GM19239 (cell line): ENCODE measurements around the gene STRADB.
A peak's percentile ranks its signal among the peaks of the same experiment; 100 is the strongest.
"Not testable (repeated sequence)": the region's sequence is repeated elsewhere in the genome, so short reads cannot be mapped to it uniquely, and the experiment has no call there.

Source experiments
- DNase-seq: peaks from one replicate; pipeline ENCODE4 v3.0.0; 2011; ENCODE audit warnings: low spot score; ENCODE audit not compliant: insufficient read length
- FAIRE-seq: peaks from 2 replicates; lab custom pipeline; 2011; peaks lifted over from hg19 to GRCh38; lab: Jason Lieb, UNC

The STRADB gene, protein sequence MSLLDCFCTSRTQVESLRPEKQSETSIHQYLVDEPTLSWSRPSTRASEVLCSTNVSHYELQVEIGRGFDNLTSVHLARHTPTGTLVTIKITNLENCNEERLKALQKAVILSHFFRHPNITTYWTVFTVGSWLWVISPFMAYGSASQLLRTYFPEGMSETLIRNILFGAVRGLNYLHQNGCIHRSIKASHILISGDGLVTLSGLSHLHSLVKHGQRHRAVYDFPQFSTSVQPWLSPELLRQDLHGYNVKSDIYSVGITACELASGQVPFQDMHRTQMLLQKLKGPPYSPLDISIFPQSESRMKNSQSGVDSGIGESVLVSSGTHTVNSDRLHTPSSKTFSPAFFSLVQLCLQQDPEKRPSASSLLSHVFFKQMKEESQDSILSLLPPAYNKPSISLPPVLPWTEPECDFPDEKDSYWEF

DNA sequence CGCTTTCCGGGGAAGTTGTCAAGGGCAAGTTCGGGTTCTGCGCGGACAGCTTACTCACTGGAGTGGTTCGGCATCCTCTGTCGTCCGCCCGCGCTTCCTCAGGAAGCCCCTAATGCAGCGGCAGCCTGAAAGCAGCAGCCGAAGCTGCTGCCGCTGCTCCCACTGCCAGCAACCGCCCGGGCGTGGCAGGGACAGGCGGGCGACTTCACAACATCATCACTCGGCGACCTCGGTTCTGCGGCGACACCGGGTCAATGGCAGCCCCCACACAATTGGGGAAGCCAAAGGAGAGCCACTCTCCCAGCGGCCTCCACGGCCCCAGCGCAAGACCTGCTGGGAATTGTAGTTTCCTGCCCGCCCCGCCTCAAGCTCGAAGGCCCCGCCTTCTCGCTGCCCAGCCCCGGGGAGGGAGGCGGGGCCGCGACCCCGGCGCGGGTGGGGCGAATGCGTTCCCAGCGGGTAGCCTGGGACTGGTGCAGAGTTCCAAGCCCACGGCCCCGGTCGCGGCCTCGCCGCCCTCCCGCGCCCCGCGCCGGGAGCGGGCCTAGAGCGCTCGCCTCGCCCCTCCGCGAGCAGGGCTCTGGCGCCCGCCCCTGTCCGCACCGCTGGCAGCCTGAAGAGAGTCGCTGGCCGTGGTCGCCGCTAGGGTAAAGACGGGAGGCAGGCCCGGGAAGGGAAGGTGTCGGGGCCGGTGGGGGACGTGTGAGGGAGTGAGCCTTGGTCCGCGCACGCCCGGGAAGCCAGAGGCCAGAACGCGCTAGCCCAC is at the start of gene STRADB, which contains the start of gene TRAK2:
Gene STRADB, plus strand, starts transcription at position 449 of the 766 bp plus-strand sequence. CDS start 3,101 bp downstream, outside the sequence.
Gene TRAK2, minus strand, starts transcription at position 167 of the 766 bp plus-strand sequence. CDS start 30,951 bp downstream, outside the sequence.
- DNase-seq (peak; percentile 93), FAIRE-seq (peak; percentile 97)

DNA sequence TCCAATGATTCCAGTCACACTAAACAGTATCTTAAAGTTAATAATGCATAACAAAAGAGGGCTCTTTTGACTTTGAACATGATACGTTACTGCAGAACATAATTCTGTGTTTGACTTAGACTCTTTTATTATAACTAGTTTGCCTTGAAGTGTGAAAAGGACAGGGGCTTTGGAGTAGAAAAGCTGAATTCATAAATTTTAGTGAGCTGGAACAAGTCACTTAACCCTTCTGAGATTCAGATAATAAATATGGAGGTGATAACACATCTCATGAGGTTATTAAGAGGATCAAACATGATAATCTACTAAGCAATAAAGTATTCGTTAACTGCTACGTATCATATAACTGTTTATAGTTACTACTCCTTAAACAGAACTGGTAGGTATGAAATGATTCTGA is 49.7 kb upstream of the STRADB start:
- no peak for DNase-seq

DNA sequence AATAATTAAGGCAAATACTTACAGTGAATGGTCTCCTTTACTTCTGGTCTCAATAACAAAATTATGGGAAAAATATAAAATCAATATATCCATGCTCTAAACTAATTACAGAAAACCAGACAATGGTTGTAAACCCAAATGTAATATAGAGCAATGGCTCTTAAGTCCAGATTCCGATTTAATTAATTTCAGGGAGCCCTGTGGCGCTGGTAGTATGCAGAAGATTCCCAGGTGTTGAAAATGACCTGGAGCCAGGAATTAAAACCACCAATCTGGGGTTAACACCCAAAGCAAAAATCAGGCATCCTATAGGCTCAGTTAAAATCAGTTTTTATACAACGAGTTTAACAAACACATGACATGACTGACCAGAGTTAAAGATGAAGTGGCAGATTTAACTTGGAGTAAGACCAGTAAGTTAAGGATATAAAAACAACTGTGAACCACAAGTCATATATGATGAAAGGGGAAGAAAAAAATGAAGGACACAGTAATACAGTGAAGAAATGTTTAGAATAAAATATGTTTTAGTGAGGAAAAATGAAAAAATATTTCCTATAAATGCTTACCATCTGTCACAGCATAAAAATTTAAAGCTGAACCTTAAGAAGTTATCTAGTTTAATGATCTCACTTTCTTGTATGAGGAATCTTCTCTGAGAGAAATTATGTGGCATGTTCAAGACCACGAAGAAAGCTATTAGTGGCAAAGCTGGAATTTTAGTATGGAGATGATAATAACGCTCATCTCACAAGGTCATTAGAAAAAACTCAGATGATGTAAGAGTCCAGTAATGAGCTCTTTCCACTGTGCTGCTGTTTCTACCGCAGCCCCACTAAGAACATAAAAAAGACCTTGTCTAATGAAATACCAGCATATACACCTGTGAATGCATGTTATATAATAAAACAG is 48.6 kb upstream of the STRADB start:
- FAIRE-seq (no peak), DNase-seq (no peak)

More for the DNA sequence above, 49.7 kb upstream of the STRADB start:
- FAIRE-seq, result no peak

DNA sequence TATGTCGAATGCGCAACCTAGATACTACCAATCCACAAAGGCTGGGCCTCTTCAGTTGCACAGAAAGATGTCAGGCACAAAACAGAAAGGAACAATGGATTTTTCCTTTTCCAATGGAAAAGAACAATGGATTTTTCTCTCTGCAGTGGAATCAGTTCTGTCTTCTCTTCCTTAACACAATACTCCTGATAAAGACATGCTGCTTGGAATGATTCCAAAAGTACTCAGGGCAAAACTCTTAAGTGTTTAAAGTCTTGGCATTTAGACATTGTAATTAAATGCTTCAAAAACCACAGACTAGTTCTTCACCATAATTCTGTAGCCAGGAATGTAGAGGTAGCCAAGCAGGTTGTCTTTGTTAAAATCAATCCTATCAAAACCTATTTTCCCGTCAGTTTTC is 47.7 kb upstream of the STRADB start:
- no peak for DNase-seq
- FAIRE-seq, result peak; percentile 28

DNA sequence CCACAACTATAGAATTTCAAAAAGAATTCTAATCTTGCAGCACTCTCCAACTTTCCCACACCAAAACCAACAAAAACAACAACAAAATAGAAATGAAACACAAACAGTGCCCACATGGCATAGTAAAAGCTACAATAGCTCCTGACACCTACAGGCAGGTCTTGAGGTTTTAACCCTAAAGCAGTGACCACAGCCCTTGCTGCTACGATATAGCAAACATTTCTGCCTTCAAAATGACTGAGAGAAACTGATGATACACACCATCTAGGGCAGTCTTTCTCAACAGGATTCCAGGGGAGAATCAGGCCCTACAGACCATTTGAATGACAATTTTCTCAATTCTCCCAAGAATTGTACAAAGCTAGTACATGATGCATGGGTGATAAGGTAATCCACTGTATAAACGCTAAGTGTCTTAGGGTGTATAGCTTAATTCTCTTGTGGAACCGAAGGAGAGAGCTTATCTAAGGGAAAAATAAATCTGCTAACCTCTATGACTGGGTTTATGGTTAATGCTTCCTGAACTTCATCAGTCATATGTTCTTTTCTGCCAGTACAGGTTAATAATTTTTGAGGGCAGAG is 46.8 kb upstream of the STRADB start:
- FAIRE-seq, result no peak
- no peak for DNase-seq

DNA sequence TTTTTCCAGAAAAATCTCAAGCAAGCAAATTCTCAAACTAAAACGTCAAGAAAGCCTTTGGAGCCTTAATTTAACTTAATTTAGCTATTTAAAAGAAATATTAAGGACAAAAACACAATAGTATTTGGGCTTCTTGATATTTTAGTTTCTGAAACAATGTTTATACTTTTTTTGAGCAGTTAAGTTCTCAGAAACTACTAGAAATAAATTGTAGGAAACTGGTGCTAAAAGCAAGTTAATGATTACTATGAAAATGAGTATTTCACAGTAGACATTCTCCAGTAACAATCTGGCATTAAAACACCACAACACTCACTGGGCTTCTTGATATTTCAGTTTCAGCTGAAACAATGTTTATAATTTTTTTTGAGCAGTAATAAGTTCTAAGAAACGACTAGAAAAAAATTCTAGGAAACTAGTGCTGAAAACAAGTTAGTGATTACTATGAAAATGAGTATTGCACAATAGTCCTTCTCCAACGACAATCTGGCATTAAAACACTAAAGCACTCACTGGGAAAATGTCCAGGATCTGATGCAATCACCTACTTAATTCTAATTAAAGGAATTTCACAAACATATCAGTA is 45.4 kb upstream of the STRADB start:
- no peak for DNase-seq
- no peak for FAIRE-seq

DNA sequence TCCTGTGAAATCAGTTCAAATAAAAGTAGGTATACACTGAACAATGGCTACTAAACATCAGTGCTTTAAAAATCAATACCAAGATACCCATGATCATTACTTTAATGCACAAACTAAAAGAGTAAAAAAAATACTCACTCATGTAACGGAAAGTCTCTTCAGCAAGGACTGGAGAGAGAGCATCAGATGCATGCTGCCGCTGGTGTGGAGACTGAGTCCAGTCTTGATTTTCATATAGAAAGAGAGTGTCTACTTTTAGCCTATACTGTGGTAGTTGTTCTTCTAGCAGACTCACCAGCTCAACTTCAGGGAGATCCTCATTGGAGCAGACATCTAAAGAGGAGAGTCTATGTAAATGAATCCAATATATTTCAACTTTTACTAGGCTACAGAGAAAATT is 44.3 kb upstream of the STRADB start:
- DNase-seq (no peak), FAIRE-seq (no peak)

DNA sequence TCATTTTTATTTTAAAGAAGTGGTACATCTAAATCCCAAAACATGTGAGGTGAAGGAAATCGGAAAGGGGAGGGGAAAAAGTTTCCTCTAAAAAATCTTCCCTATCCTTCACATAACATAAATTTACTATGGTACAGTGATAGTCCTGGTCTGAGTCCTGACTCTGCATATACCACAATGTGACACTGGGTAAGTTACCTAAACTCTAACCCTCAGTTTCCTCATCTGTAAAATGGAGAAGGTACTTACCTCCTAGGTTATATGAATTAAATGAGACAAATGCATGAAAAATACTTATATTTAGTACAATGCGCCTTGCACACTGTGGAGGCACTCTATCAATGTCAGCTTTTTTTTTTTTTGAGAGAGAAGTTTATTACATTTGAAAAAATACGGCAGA is 42.6 kb upstream of the STRADB start:
- no peak for DNase-seq
- no peak for FAIRE-seq

DNA sequence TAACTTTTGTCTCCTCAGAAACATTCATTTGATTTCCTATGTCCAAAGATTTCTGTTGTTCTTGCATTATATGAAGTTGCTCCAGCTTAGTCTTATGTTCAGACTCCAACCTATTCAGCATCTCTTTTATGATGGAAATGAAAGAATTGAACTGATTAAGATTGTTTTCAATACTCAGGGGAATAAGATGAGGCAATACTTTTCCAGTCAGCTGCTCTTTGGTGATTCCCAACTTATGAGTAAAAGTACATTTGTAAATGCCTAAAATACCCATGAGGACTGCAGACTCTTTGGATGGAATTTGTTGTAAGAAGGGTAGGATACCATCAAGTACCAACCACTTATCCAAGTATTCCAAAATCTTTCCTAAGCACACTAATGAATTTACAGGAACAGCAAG is 40.1 kb upstream of the STRADB start:
- no peak for DNase-seq
- no peak for FAIRE-seq

DNA sequence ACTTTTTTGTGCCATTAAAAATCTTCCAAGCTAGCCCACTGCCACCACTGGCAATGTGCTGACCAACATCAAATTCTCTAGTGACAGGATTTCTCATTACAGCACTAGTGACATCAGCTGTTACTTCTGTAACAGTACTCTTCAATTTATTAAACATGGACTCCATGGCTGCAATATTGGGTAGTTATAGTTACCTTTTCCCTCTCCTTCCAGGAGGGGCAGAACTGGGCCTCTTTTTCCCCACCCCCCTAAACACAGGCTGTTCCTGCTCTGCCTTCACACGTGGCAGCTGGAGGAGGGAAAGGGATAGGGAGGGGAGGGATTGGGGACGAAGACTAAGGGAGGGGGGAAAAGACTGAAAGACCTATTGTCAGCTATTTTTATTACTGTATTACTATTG is 38.4 kb upstream of the STRADB start:
- FAIRE-seq (peak; percentile 18), DNase-seq (no peak)

DNA sequence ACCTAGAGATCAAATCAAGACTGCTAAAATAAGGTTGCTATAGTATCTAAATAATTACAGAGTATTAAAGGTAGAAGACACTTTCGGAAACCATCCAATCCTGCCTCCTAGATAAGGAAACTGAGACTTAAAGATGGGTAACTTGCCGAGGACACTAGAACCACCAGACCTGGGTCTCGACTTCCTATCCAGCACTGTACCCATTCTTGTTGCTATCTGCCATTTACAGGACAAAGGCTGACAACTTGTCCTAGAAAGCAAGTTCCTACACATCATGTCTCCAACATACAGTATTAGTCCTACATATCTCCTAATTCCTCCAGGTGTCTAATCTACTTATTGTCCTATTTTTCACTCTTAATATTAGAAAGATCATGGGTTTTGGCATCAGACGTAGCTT is 38.0 kb upstream of the STRADB start:
- FAIRE-seq (peak; percentile 37), DNase-seq (no peak)

DNA sequence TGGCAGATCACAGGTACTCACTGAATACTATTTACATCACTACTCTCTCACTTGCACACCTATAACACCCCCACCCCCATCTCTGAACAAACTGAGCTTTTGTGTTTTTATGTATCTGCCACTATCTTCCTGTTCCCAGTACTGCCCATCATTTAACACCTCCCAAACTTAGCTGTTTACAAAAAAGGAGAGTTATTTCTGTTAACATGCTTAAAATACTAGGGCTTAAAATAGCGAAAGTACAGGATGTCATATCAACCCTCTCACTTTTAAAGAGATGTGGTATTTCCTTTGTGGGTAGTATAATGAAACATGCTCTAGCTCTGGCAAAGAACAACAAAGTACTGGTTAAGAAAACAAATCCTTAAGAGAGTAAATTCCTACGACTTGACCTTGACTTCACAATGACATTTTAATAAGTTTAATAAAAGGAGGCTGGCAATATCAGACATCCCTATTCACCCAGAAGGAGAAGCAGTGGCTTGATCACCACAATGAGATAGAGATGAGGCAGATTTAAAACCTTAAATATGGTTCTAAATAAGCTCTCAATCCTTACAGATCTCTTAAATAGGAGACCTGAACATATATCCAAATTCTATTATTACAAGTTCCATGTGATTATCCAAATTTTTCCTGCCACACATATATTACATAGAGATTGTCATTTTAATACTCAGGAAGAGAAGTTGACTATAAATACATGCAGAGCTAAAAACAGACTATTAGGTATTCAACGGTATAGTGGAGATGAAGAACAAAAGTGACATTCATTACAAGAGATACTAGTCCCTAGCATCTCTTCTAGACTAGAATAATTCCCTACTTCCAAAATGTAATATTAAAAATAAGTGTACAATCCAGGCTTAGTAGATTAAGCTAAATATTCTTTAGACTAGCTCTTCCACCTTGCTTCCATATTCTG is 37.2 kb upstream of the STRADB start:
- peak; percentile 84 for FAIRE-seq

DNA sequence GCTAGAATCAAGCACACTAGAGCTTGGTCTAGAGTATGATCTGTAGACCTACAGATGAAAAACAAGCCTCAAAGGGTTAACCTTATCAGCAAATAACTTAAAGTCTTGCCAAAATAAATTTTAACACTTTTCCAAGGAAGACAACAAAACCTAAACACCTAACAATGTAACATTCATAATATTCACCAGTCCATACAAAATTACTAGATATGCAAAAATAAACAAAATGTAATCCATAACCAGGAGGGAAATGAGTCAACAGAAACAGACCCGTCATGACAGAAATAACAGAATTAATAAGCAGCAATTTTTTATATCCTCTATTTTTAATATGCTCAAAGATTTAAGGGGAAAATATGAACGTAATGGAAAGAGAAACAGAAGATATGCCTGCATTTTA is 36.4 kb upstream of the STRADB start:
- FAIRE-seq (no peak), DNase-seq (no peak)

More for the DNA sequence above, 37.2 kb upstream of the STRADB start:
- no peak for DNase-seq

DNA sequence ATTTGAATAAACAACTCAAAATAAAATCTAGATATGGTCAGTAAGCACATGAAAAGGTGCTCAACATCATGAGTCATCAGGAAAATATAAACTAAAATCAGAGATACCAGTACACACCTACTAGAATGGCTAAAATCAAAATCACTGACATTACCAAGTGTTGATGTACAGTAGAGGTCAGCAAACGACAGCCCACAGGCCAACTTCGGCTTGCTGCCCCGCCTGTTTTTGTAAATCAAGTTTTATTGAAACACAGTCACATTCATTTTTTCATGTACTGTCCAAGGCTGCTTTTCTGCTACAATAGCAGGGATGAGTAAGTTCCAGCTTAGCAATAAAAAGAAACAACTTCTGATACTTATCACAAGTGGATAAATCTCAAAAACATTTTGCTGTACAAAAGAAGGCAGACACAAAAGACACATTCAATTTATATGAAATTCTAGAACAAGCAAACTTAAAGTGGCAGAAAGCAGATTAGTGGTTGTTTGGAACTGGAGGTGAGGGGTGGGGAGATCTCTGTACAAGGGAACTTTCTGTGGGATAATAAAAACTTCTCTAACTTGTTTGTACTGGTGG is 32.4 kb upstream of the STRADB start:
- FAIRE-seq (no peak), DNase-seq (no peak)

DNA sequence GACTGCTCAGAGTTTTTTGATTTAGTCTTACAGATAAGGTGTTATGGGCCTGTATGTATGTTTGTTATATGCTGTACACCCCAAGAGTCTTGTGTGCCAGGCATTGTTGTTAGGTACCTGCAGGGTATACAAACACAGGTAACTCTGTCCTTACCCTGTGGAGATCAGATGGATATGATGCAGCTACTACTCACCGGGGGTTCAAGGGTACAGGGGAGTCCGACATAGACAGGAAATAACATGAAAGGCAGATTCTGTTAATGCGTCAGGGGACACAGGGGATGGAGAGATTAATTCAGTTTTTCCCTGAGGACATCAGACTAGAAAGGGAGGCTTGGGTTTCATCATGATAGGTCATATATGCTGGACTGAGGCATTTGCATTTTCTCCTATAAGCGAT is 31.6 kb upstream of the STRADB start:
- DNase-seq (no peak), FAIRE-seq (no peak)

DNA sequence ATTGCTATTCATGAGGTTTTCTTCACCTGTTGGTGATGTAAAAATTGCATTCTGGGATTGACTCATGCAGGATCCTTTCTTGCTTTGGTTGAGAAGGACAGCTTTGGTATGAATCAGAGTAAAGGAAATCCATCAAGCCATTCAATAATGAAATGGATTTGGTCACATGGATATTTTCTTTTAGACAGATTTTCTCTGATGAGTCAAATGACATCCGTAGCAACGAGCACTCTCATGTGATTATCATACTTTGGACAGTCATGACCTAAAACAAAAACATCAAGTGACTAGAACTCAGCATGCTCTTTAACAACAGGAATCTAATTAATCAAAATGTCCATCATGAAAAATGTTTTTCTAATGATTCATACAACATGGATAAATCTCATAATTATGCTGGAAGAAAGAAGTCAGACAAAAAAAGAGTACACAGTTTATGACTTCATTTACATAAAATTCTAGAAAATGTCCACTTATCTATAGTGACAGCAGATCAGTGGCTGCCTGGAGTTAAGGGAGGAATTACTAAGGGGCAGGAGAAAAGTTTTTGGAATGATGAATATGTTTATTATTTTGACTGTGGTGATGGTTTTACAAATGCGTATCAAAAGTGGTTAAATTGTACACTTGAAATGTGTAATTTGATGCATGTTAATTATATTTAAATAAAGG is 31.0 kb upstream of the STRADB start:
- DNase-seq, result no peak
- FAIRE-seq, result peak; percentile 47

DNA sequence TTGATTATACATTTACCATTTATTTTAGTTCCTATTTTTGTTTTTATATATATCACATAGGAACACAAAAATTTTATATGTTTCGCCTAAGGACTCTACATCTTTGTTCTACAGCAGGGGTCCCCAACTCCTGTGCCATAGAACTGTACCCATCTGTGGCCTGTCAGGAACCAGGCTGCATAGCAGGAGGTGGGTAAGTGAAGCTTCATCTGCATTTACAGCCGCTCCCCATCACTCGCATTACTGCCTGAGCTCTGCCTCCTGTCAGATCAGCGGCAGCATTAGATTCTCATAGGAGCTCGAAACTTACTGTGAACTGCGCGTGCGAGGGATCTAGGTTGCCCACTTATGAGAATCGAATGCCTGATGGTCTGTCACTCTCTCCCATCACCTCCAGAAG is 25.6 kb upstream of the STRADB start:
- FAIRE-seq (no peak), DNase-seq (no peak)

DNA sequence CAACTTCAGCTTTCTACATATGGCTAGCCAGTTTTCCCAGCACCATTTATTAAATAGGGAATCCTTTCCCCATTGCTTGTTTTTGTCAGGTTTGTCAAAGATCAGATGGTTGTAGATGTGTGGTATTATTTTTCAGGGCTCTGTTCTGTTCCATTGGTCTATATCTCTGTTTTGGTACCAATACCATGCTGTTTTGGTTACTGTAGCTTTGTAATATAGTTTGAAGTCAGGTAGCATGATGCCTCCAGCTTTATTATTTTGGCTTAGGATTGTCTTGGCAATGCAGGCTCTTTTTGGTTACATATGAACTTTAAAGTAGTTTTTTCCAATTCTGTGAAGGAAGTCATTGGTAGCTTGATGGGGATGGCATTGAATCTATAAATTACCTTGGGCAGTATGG is 23.2 kb upstream of the STRADB start:
- not testable (repeated sequence) for FAIRE-seq, DNase-seq
